ENCODE data around the gene UTP14C. TPM values are rescaled to one million over a fixed set of nuclear protein-coding genes. Genes with fewer than 3 reads are reported as not detected.

Gene UTP14C, protein sequence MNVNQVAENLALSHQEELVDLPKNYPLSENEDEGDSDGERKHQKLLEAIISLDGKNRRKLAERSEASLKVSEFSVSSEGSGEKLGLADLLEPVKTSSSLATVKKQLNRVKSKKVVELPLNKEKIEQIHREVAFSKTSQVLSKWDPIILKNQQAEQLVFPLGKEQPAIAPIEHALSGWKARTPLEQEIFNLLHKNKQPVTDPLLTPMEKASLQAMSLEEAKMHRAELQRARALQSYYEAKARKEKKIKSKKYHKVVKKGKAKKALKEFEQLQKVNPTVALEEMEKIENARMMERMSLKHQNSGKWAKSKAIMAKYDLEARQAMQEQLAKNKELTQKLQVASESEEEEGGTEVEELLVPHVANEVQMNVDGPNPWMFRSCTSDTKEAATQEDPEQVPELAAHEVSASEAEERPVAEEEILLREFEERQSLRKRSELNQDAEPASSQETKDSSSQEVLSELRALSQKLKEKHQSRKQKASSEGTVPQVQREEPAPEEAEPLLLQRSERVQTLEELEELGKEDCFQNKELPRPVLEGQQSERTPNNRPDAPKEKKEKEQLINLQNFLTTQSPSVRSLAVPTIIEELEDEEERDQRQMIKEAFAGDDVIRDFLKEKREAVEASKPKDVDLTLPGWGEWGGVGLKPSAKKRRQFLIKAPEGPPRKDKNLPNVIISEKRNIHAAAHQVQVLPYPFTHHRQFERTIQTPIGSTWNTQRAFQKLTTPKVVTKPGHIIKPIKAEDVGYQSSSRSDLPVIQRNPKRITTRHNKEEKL
- total RNA-seq: 4.7 and 4.9 TPM in 2 replicates

DNA sequence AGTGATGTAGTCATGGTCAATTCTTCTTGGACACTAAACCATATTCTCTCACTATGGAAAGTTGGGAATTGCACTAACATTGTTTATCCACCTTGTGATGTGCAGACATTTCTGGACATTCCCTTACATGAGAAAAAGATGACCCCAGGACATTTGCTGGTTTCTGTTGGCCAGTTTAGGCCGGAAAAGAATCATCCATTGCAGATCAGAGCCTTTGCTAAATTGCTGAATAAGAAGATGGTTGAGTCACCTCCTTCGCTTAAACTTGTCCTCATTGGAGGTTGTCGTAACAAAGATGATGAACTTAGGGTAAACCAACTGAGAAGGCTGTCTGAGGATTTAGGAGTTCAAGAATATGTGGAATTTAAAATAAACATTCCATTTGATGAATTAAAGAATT, at the start of gene UTP14C:
TSS of gene UTP14C (plus strand) at position 211 of the 400 bp plus-strand sequence. CDS start 4,114 bp downstream, outside the sequence.

DNA sequence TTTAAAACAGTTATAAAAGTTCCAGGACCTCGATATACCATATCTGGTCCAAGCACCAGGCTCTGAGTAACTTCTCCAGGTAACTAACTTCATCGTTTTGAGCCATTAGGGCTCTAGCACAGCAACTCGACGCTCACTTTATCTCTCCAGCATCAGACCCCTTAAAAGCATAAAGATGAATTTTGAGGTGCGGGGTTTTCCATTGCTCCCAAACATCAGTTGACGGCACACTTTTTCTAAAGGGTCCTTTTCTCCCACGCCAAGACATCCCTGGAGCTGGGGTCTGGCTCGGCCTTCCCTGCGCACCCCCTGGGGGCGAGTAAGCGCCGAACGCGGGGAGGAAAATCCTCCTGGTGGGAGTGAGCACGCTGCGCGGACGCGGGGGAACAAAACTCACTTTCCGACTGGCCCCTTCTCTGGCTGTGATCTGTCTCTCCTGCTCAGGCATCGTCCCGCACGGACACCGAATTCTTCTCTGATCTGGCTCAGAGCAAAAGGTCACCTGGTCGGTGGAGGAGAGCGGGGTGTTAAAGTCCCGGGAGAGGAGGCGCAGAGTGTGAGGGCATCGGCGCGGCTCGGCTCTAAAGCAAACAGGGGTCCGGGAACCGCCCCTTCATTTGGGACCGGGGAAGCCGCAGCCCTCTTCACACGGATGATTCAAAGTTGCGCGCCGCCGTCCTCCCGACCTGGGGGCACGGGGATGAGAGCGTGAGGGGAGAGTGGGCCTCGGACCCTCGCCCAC, 13.4 kb upstream of the UTP14C start, which contains the start of gene ATP7B:
TSS of gene ATP7B (minus strand) at position 561 of the 742 bp plus-strand sequence. CDS start at position 448, 113 bp downstream.

DNA sequence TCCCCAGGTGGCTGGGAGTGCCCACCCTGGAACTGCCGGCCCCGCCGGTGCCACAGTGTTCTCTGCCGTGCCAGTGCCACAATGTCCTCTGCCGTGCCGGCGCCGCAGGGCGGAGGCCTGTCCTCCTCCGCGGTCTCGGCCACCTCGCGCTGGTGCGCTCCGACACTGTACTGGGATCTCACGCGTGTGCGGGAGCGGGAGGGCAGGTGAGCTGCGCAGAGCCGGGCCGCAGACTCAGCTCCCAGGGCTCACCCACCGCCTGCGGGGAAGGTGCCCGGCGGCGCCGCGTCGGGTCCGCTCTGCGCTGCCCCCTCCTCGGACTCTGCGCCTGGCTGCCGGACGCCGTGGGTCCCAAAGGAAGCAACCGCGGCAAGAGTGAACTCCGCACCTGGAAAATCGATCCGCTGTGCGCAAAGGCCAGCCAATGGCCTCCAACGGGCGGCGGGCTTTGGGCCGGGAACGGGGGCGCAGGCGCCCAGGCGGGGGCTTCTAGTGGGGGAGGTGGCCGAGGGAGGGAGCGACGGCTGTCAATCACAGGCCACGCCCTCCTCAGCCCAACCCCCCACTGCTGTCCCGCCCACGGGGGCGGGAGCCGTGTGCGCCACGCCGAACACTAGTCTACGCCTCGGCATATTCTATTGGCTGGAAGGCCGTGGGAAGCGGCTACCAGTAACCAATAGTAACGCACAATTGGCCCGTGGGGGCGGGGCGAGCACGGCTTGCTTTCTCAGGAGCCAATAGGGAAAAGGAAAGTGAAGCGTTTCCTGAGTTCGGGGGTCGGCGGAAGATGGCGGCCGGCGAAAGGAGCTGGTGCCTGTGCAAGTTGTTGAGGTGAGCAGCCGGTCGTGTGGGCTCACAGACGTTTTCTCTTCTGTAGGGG, 12.6 kb upstream of the UTP14C start, which contains the start of gene ALG11:
TSS of gene ALG11 (plus strand) at position 767 of the 880 bp plus-strand sequence. CDS start at position 788, 21 bp downstream.

Other genes with a start within 250 kb of the UTP14C start
- gene DHRS12, start 220.5 kb upstream of the UTP14C start, total RNA-seq: 6.8 and 8.9 TPM in 2 replicates
- not detected in 2 replicates for gene TMEM272, start 179.5 kb upstream of the UTP14C start, total RNA-seq
- not detected in 2 replicates for gene CCDC70, start 162.7 kb upstream of the UTP14C start, total RNA-seq
- 1.4 and 4.4 TPM in 2 replicates for gene ATP7B, start 13.2 kb upstream of the UTP14C start, total RNA-seq
- 10.7 and 13.4 TPM in 2 replicates for gene ALG11, start 12.3 kb upstream of the UTP14C start, total RNA-seq
- gene NEK5, start 104.4 kb downstream of the UTP14C start, total RNA-seq: 0.04 TPM in 1 of 2 replicates, not detected in the other
- 9.9 and 11.6 TPM in 2 replicates for gene NEK3, start 134.9 kb downstream of the UTP14C start, total RNA-seq